Osteoblast (primary cell): ENCODE results near the gene TRANK1. TPM values are rescaled to one million over a fixed set of nuclear protein-coding genes. Genes with fewer than 3 reads are reported as not detected.

ENCODE experiments used
- DNase-seq: peaks from one replicate; pipeline ENCODE4 v3.0.0; 2011; ENCODE audit warnings: low spot score, mixed read lengths; ENCODE audit not compliant: insufficient read length; ENCODE audit errors: missing footprints
- H2AFZ ChIP-seq: 2 replicates; pipeline ENCODE4 v1.6.0; 2011; ENCODE audit warnings: mild to moderate bottlenecking, low read length
- H3K27ac ChIP-seq: 2 replicates; pipeline ENCODE4 v1.5.1; 2011; ENCODE audit warnings: mild to moderate bottlenecking, low read depth, low read length, moderate library complexity
- H3K27me3 ChIP-seq: 2 replicates; pipeline ENCODE4 v1.6.0; 2012; ENCODE audit warnings: mild to moderate bottlenecking, control low read depth, inconsistent platforms, low read length, moderate library complexity; ENCODE audit not compliant: insufficient read depth
- H3K36me3 ChIP-seq: 2 replicates; pipeline ENCODE4 v1.5.1; 2011; ENCODE audit warnings: mild to moderate bottlenecking, low read length, control low read depth, moderate library complexity; ENCODE audit not compliant: insufficient read depth
- H3K4me1 ChIP-seq: 2 replicates; pipeline ENCODE4 v1.5.1; 2011; ENCODE audit warnings: mild to moderate bottlenecking, low read length, control low read depth, moderate library complexity; ENCODE audit not compliant: insufficient read depth
- H3K4me2 ChIP-seq: 2 replicates; pipeline ENCODE4 v1.6.0; 2011; ENCODE audit warnings: mild to moderate bottlenecking, low read length; ENCODE audit not compliant: insufficient read depth
- H3K4me3 ChIP-seq: fragments of 200-600 bp; sonication (generic); 3 replicates; pipeline ENCODE4 v1.5.1; 2012; ENCODE audit warnings: mild to moderate bottlenecking, low read length, inconsistent platforms; ENCODE audit not compliant: insufficient read depth
- H3K79me2 ChIP-seq: 2 replicates; pipeline ENCODE4 v1.6.0; 2012; ENCODE audit warnings: mild to moderate bottlenecking, low read length, control low read depth, inconsistent platforms; ENCODE audit not compliant: insufficient read depth
- H3K9me3 ChIP-seq: 2 replicates; pipeline ENCODE4 v1.5.1; 2011; ENCODE audit warnings: low read depth, low read length, control low read depth
- H4K20me1 ChIP-seq: 2 replicates; pipeline ENCODE4 v1.6.0; 2012; ENCODE audit warnings: mild to moderate bottlenecking, low read length, control low read depth; ENCODE audit not compliant: insufficient read depth
- CTCF ChIP-seq: IDR thresholded peaks from 2 replicates; pipeline ENCODE4 v1.5.1; 2011; ENCODE audit warnings: mild to moderate bottlenecking, low read depth, low read length, moderate library complexity; ENCODE audit errors: extremely low read depth
- total RNA-seq: library from RNA; depleted of rRNA; stranded (reverse); fragments of >200 nt; gene quantifications from 2 replicates; pipeline ENCODE4 v1.2.3, GENCODE V29; 2012

Gene TRANK1
- total RNA-seq, 1 donor, result 30.8 TPM

DNA sequence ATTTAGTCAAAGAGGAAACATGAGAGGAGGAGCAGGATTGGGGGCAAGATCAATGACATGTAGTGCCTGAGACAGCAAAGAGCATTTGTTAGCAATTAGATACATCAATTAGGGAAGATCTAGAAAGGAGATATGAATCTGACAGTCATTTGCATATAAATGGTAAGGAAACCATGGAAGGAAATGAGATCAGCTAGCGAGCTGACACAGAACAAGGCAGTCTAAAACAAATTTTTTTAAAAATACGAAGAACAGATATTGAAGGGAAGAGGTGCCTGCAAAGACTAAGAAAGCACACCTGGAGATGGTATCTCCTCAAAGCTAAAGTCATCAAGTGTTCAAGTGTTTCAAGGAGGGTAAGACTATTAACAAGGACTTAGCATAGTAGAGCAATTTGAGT, 43.5 kb upstream of the TRANK1 start:
- no peaks in the 10 kb centered on the region for H3K9me3 ChIP-seq
- H3K36me3 ChIP-seq, result peaks cover 43% of the 10 kb centered on the region
- TF ChIP-seq CTCF, result no peak
- H3K79me2 ChIP-seq, result peaks cover 42% of the 10 kb centered on the region
- peaks cover 30% of the 10 kb centered on the region for H3K4me1 ChIP-seq
- no peak for DNase-seq
- H3K4me2 ChIP-seq, result no peak overlapping the region
- H4K20me1 ChIP-seq, result peaks cover 30% of the 10 kb centered on the region
- no peaks in the 10 kb centered on the region for H3K27me3 ChIP-seq
- no peak overlapping the region for H3K4me3 ChIP-seq
- no peak overlapping the region for H2AFZ ChIP-seq
- no peak overlapping the region for H3K27ac ChIP-seq

DNA sequence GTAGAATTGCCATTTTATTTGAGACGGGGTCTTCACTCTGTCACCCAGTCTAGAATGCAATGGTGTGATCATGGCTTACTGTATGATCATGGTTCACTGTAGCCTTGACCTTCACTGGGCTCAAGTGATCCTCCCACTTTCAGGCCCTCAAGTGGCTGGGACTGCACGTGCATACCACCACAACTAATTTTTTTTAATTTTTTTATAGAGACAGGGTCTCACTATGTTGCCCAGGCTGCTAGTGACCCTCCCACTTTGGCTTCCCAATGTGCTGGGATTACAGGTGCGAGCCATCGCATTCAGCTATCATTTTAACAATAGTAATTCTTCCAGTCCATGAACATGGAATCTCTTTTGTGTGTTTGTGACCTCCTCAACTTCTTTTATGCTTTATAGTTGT, 36.2 kb upstream of the TRANK1 start:
- DNase-seq, result no peak
- no peak for TF ChIP-seq CTCF
- no peak overlapping the region for H3K4me3 ChIP-seq
- peaks cover 36% of the 10 kb centered on the region for H3K36me3 ChIP-seq
- no peak overlapping the region for H3K4me2 ChIP-seq
- H2AFZ ChIP-seq, result no peak overlapping the region
- no peak overlapping the region for H3K27ac ChIP-seq
- H4K20me1 ChIP-seq, result no peaks in the 10 kb centered on the region
- H3K9me3 ChIP-seq, result no peaks in the 10 kb centered on the region
- H3K27me3 ChIP-seq, result no peaks in the 10 kb centered on the region
- H3K4me1 ChIP-seq, result no peaks in the 10 kb centered on the region
- no peaks in the 10 kb centered on the region for H3K79me2 ChIP-seq

DNA sequence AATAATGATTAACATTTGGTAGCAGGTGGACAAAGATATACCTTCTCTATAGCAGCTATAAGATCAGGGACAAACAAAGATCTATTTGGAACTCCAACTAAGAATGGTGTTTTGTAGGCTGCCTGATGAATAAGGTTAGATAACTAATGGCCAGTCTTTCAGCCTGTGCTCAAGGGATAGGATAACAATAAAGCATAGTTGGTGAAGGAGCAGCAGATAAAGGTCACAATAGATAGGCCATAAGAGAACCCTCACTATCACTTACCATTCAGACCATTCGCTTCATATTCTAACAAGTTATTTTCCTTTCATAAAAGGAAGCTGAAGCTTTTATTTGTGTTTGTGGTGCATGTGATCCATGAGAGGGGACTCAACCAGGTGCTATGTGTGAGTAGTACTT, 28.3 kb upstream of the TRANK1 start:
- Histone ChIP-seq H3K79me2 (no peaks in the 10 kb centered on the region), H3K4me2 (no peak overlapping the region), H3K36me3 (no peaks in the 10 kb centered on the region), H2AFZ (no peak overlapping the region), H3K9me3 (no peaks in the 10 kb centered on the region), H4K20me1 (no peaks in the 10 kb centered on the region), H3K27me3 (no peaks in the 10 kb centered on the region), H3K27ac (no peak overlapping the region), H3K4me3 (no peak overlapping the region), H3K4me1 (peaks cover 8% of the 10 kb centered on the region)
- no peak for TF ChIP-seq CTCF
- peak; percentile 23 for DNase-seq

GRCh38 chr3:36972163-36972562, 27.3 kb upstream of the TRANK1 start:
- H3K4me3 ChIP-seq, result no peak overlapping the region
- no peaks in the 10 kb centered on the region for H3K27me3 ChIP-seq
- no peak for DNase-seq
- no peak overlapping the region for H3K4me2 ChIP-seq
- TF ChIP-seq CTCF, result no peak
- no peak overlapping the region for H2AFZ ChIP-seq
- H4K20me1 ChIP-seq, result no peaks in the 10 kb centered on the region
- H3K79me2 ChIP-seq, result no peaks in the 10 kb centered on the region
- H3K27ac ChIP-seq, result no peak overlapping the region
- H3K4me1 ChIP-seq, result peaks cover 8% of the 10 kb centered on the region
- no peaks in the 10 kb centered on the region for H3K9me3 ChIP-seq
- H3K36me3 ChIP-seq, result no peaks in the 10 kb centered on the region
